Hematopoietic multipotent progenitor cell treated with erythropoietin and hydrocortisone succinate and interleukin-3 and kit ligand, for 6 days (in vitro differentiated cells): ENCODE data around the gene CHPT1.
"Not testable (repeated sequence)": the region's sequence is repeated elsewhere in the genome, so short reads cannot be mapped to it uniquely, and the experiment has no call there.

Source experiments
- DNase-seq: peaks from one replicate; pipeline ENCODE4 v3.0.0-alpha.2; 2015

CHPT1 gene

DNA sequence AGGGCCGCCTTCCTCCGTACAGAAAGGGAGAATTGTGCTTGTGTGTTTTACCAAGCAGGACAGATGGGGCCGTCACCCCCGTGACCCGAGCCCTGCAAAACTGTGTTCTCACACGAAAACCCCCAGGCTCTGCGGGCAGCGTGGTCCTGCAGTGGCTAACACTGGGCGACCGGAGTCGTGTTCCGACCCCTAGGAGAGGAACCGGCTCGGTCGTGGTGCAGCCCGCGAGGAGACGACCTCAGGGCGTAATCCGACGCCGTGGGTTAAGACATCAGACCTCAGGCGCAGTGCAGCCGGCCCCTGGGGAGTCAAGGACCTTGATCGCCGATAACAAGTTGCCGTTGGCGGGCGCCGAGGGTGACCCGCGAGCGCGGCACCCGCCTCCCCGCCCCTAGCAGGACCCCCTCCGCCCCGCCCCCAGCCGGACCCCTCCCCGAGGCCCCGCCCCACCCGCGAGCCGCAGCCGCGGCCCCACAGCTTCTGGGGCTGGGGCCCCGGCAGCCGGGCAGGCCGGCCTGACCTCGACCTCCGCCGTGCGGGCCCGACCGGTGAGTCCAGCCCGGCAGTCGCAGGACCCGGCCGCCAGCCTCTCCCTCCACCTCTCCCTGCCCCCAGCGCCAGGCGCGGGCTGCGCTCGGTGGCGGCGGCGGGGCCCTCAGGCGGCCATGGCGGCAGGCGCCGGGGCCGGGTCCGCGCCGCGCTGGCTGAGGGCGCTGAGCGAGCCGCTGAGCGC, at the start of gene CHPT1:
Gene CHPT1, plus strand, starts transcription at position 444 of the 733 bp plus-strand sequence. Its CDS starts 222 bp downstream, at position 666.
- peak; percentile 95 for DNase-seq

DNA sequence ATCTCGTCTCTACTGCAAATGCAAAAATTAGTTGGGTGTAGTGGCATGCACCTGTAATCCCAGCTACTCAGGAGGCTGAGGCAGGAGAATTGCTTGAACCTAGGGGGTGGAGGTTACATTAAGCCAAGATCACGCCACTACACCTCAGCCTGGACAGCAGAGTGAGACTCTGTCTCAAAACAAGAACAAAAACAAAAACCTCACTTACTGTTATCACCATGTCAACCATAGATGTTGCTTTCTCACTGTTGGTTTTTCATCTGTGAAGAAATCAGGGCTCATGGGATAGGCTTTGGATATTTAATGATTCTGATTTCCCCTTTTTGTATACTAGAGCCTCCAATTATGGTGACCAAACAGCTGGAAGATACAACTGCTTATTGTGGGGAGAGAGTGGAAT, 49.7 kb upstream of the CHPT1 start:
- DNase-seq: no peak

GRCh38 chr12:101648195-101648594, 49.2 kb upstream of the CHPT1 start:
- DNase-seq: no peak

DNA sequence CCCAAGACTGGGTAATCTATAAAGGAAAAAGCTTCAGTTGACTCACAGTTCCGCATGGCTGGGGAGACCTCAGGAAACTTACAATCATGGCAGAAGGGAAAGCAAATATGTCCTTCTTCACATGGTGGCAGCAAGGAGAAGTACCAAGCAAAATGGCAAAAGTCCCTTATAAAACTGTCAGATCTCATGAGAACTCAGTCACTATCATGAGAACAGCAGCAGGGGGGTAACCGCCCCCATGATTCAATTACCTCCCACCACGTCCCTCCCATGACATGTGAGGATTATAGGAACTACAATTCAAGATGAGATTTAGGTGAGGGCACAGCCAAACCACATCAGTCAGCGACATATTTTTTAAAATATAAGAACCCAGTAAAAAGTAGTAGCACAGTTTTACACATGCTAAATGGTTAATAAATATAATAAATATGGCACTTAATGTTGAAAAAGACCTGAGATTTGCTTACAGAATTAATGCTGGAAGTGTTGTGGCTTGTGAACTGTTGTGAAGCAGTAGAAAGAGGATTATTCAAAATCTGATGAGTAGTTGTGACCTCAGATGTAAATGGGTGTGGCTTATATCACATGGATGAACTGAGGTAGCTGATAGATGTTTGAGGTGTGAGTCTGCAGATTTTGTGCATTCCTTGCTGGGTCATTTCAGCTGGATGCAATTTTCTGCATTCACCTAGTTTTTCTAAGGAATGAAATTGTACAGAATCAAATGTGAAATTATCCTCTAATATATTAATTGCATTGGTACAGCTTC, 46.9 kb upstream of the CHPT1 start:
- DNase-seq: no peak

GRCh38 chr12:101653030-101653429, 44.4 kb upstream of the CHPT1 start:
- peak; percentile 32 for DNase-seq

GRCh38 chr12:101653503-101653902, 43.9 kb upstream of the CHPT1 start:
- DNase-seq: no peak

GRCh38 chr12:101654442-101654841, 43.0 kb upstream of the CHPT1 start:
- no peak for DNase-seq

DNA sequence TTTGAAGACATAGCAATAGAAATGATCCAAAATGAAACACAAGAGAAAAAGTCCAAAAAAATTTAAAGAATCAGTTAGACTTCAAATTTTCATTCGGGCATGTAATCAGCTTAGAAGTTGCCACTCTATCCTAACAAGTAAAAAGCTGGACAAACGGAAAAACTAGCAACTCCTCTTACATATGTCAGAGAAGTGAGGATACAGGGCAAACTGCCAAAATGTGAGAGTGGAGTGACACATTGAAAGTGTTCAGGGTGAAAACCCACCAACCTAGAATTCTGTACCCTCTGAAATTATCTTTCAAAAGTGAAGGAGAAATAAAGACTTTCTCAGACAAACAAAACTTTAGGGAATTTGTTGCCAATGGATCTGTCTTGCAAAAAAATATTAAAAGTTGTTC, 42.0 kb upstream of the CHPT1 start:
- DNase-seq: no peak

DNA sequence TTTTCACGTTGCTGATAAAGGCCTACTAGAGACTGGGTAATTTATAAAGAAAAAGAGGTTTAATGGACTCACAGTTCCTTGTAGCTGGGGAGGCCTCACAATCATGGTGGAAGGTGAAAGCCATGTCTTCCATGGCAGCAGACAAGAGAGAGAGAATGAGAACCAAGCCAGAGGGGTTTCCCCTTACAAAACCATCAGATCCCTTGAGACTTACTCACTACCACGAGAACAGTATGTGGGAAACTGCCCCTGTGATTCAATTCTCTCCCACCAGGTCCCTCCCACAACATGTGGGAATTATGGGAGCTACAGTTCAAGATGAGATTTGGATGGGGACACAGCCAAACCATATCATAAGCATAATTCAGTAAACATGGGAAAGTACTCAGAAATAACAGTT, 36.8 kb upstream of the CHPT1 start:
- not testable (repeated sequence) for DNase-seq

GRCh38 chr12:101663298-101663697, 34.1 kb upstream of the CHPT1 start:
- DNase-seq: no peak

- no peak for DNase-seq
Observed at GRCh38 chr12:101664992-101665391, 32.4 kb upstream of the CHPT1 start.

GRCh38 chr12:101666052-101666728, 31.2 kb upstream of the CHPT1 start:
- DNase-seq: no peak

DNA sequence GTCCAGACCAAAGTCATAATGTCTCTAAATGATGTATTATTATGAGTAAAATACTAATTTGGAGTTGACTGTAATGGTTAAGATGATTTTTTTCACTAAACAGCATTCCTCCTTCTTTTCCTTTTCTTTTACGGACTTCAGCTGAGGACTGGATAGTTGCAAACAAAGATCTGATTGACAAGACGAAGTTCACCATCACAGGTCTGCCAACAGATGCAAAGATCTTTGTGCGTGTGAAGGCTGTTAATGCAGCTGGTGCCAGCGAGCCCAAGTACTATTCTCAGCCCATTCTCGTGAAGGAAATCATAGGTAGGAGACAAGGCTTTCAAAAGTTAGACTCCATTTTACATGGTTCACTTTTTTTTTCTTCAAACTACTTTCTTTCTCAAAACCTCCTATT, 29.8 kb upstream of the CHPT1 start:
- DNase-seq: no peak

- peak; percentile 78 for DNase-seq
Observed at GRCh38 chr12:101670007-101670671, 27.3 kb upstream of the CHPT1 start.

- DNase-seq: peak; percentile 67
Observed at GRCh38 chr12:101671157-101671791, 26.2 kb upstream of the CHPT1 start.

DNA sequence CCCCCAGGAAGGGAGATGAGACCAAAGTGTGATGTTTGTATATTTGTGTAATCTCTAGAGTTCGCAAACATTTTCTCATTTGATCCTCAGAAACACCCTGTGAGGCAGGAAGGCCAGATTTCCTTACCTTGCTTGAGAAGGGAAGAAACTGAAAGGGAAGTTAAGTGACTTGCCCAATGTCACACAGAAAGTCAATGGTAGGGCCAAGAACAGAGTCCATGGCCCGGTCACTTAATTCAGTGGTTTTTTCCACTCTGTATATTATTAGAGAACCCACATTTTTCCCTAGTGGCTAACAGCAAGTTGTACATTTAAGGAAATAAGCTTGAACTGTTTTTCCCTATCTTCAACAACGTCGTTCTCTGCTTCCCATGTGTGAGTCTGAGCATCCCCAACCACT, 25.6 kb upstream of the CHPT1 start:
- DNase-seq: no peak

DNA sequence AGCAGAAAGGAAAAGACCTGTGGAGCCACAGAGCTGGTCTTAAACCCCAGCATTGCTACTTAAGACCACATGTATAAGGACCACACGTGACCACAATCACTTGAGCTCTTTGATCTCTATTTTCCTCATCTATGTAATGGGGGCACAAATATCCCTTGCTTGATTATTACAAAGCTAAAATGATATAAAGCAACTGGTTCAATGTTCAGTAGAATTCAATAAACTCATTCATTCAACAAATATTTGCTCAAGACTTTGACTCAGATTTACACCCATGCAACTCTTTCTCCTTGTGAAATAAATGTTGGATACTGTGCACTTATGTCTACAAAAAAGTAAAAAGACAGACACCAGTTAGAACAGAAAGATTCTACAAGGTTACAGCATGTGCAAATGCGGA, 21.9 kb upstream of the CHPT1 start:
- no peak for DNase-seq

DNA sequence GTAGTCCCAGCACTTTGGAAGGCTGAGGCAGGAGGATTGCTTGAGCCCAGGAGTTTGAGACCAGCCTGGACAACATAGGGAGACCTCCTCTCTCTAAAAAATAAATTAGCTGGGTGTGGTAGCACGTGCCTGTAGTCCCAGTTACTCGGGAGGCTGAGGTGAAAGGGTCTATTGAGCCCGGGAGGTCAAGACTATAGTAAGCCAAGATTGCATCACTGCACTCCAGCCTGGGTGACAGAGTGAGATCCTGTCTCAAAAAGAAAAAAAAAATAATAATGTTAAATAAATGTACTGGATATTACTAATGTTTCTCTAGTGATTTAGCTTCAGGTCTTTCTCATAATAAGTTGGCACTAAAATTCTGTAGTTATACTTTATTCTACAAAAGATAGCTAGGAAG, 20.9 kb upstream of the CHPT1 start:
- not testable (repeated sequence) for DNase-seq

DNA sequence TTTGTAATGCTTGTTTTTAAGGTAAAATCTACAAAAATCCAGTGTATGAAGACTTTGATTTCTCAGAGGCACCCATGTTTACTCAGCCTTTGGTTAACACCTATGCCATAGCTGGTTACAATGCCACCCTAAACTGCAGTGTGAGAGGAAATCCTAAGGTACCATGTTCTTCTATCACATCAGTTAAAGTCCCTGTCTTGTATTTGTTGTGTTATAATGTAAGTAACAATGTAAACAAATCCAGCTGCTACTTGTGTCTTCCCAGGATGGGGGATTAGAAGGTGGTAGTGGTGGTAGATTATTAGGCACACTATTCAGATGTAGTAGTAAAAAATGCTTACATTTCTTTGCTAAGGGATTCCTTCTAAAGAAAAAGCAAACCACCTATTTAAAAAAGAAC, 19.4 kb upstream of the CHPT1 start:
- DNase-seq: no peak

GRCh38 chr12:101680240-101680639, 17.2 kb upstream of the CHPT1 start:
- DNase-seq: no peak

- DNase-seq: no peak
Observed at GRCh38 chr12:101680647-101681046, 16.8 kb upstream of the CHPT1 start.

- not testable (repeated sequence) for DNase-seq
Observed at GRCh38 chr12:101681627-101682026, 15.8 kb upstream of the CHPT1 start.

- DNase-seq: no peak
Observed at GRCh38 chr12:101685092-101685491, 12.3 kb upstream of the CHPT1 start.
